Mesenchymal stem cell (in vitro differentiated cells and primary cell): Measurements from ENCODE around the gene S100A5.

Experiments
- DNase-seq: peaks from one replicate; pipeline ENCODE4 v3.0.0-alpha.2; 2013
- H2AFZ ChIP-seq: one replicate; pipeline ENCODE4 v1.6.1; 2013; ENCODE audit warnings: low read depth, mild to moderate bottlenecking, control low read depth, inconsistent platforms, low read length, moderate library complexity
- H2AK5ac ChIP-seq: 2 replicates; pipeline ENCODE4 v1.6.1; 2013; ENCODE audit warnings: low read length, moderate library complexity, mild to moderate bottlenecking, inconsistent platforms; ENCODE audit not compliant: severe bottlenecking
- H2BK120ac ChIP-seq: one replicate; pipeline ENCODE4 v1.6.1; 2013; ENCODE audit warnings: low read depth, mild to moderate bottlenecking, inconsistent platforms, low read length, moderate library complexity
- H2BK12ac ChIP-seq, 2 experiments: one replicate each; pipeline ENCODE4 v1.6.1; 2013; ENCODE audit warnings: inconsistent platforms in 2 of 2, low read length in 2 of 2, mild to moderate bottlenecking in 2 of 2, moderate library complexity in 2 of 2, control low read depth in 1 of 2
- H2BK15ac ChIP-seq: one replicate; pipeline ENCODE4 v1.6.1; 2013; ENCODE audit warnings: mild to moderate bottlenecking, low read depth, inconsistent platforms; ENCODE audit not compliant: poor library complexity, severe bottlenecking
- H2BK5ac ChIP-seq: 2 replicates; pipeline ENCODE4 v1.6.1; 2013; ENCODE audit warnings: low read depth, mild to moderate bottlenecking, low read length, control low read depth, inconsistent platforms; ENCODE audit not compliant: poor library complexity, severe bottlenecking
- H3K14ac ChIP-seq, 2 experiments: one replicate each; pipeline ENCODE4 v1.6.1; 2013; ENCODE audit warnings: inconsistent platforms in 2 of 2, low read length in 2 of 2, control low read depth in 1 of 2, mild to moderate bottlenecking in 1 of 2, moderate library complexity in 1 of 2
- H3K18ac ChIP-seq, 2 experiments: one replicate each; pipeline ENCODE4 v1.6.1; 2013; ENCODE audit warnings: inconsistent platforms in 2 of 2, low read length in 2 of 2, control low read depth in 1 of 2, low read depth in 1 of 2, mild to moderate bottlenecking in 1 of 2
- H3K23ac ChIP-seq, 2 experiments: one replicate each; pipeline ENCODE4 v1.6.1; 2013; ENCODE audit warnings: inconsistent platforms in 2 of 2, low read length in 2 of 2, mild to moderate bottlenecking in 2 of 2, moderate library complexity in 2 of 2, control low read depth in 1 of 2
- H3K27ac ChIP-seq: 2 replicates; pipeline ENCODE4 v1.5.1; 2013; ENCODE audit warnings: mild to moderate bottlenecking, moderate library complexity, low read length, control low read depth, inconsistent platforms; ENCODE audit not compliant: poor library complexity, severe bottlenecking
- H3K27me3 ChIP-seq, 2 experiments: 2 replicates each; pipeline versions ENCODE4 v1.6.1 to v1.7.0; 2013; ENCODE audit warnings: low read length in 2 of 2, mild to moderate bottlenecking in 2 of 2, moderate library complexity in 2 of 2, control low read depth in 1 of 2, inconsistent platforms in 1 of 2; ENCODE audit not compliant: control insufficient read depth in 1 of 2, insufficient read depth in 1 of 2
- H3K36me3 ChIP-seq, 2 experiments: 2 replicates each; pipeline versions ENCODE4 v1.6.1 to v1.7.0; 2013; ENCODE audit warnings: low read length in 2 of 2, control low read depth in 1 of 2, inconsistent platforms in 1 of 2, low read depth in 1 of 2, mild to moderate bottlenecking in 1 of 2; ENCODE audit not compliant: insufficient read depth in 2 of 2, control insufficient read depth in 1 of 2
- H3K4ac ChIP-seq, 2 experiments: one replicate each; pipeline ENCODE4 v1.6.1; 2013; ENCODE audit warnings: inconsistent platforms in 2 of 2, low read length in 2 of 2, mild to moderate bottlenecking in 2 of 2, moderate library complexity in 2 of 2, control low read depth in 1 of 2, low read depth in 1 of 2
- H3K4me1 ChIP-seq: 2 replicates; pipeline ENCODE4 v1.6.1; 2013; ENCODE audit warnings: low read depth, low read length, control low read depth; ENCODE audit not compliant: control insufficient read depth, insufficient read depth
- H3K4me2 ChIP-seq: 2 replicates; pipeline ENCODE4 v1.6.1; 2013; ENCODE audit warnings: low read length, mild to moderate bottlenecking, inconsistent platforms; ENCODE audit not compliant: poor library complexity, severe bottlenecking
- H3K4me3 ChIP-seq, 2 experiments: 2 replicates each; pipeline versions ENCODE4 v1.5.1 to v1.7.0; 2013; ENCODE audit warnings: low read length in 2 of 2, mild to moderate bottlenecking in 2 of 2, control low read depth in 1 of 2, low read depth in 1 of 2; ENCODE audit not compliant: insufficient read depth in 1 of 2
- H3K79me1 ChIP-seq: replicated peaks from 2 replicates; pipeline ENCODE4 v1.6.1; 2013; ENCODE audit warnings: mild to moderate bottlenecking, control low read depth, low read length, inconsistent platforms; ENCODE audit not compliant: poor library complexity, severe bottlenecking
- H3K9ac ChIP-seq: 2 replicates; pipeline ENCODE4 v1.7.0; 2013; ENCODE audit warnings: mild to moderate bottlenecking, low read length, moderate library complexity
- H3K9me3 ChIP-seq: 2 replicates; pipeline ENCODE4 v1.7.0; 2013; ENCODE audit warnings: mild to moderate bottlenecking, low read length; ENCODE audit not compliant: control insufficient read depth
- H4K8ac ChIP-seq: one replicate; pipeline ENCODE4 v1.6.1; 2013; ENCODE audit warnings: inconsistent platforms, mild to moderate bottlenecking, low read length, moderate library complexity
- H4K91ac ChIP-seq: one replicate; pipeline ENCODE4 v1.6.1; 2013; ENCODE audit warnings: mild to moderate bottlenecking, low read length, inconsistent platforms
- WGBS: methylation state at CpG from one replicate; pipeline ENCODE4 v1.1.7; 2013; ENCODE audit warnings: mixed read lengths; 5-methylcytosine and 5-hydroxymethylcytosine counted together

Gene S100A5

DNA sequence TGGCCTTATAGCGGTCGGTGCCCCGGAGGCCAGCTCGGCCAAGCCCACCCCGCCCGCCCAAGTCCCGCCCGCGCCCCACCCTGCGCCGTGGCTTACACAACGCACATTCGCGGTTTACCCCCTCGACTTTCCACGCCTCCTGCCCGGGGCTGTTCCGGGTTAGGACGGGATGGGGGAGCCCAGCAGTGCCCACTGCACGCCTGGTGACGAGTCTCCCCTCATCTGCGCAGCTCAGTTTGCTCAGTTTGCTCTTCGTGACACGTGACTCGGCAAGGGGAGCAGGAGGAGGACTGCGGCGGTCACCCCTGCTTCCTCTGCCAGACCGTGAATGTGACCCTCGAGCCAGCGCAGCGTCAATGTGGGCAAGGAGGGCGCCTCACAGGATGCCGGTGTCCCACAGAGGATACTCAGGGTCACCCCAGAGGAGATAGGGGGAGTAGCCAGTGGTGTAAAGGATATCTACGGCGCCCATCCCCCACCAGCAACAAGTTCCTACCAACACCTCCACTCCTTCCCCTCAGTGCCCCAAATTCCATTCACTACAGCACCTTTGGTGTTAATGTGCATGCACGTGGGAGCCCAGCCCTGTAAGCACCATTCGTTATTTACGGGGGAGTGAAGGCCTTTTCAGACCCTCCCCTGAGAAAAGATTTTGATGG, 4.6 kb downstream of the S100A5 start:
- Histone ChIP-seq H3K23ac (no peak overlapping the region), H2BK15ac (peak overlapping the region; percentile 44), H2BK12ac (peak overlapping the region in 1 of 2 experiments; percentile 59), H3K4me3 (peak overlapping the region; percentile 68 to 97), H3K4ac (peak overlapping the region in 1 of 2 experiments; percentile 7), H2BK5ac (no peak overlapping the region), H2AK5ac (peak overlapping the region; percentile 67), H3K9me3 (no peaks in the 10 kb centered on the region), H3K14ac (no peak overlapping the region), H3K79me1 (peaks cover 2% of the 10 kb centered on the region), H4K8ac (peak overlapping the region; percentile 64), H3K27ac (peak overlapping the region; percentile 0), H3K9ac (peak overlapping the region; percentile 98), H2AFZ (no peak overlapping the region), H2BK120ac (peak overlapping the region; percentile 35), H3K4me1 (peaks cover 53% of the 10 kb centered on the region), H4K91ac (peak overlapping the region; percentile 12), H3K27me3 (no peaks in the 10 kb centered on the region), H3K36me3 (peaks cover 8 to 13% of the 10 kb centered on the region in 2 experiments), H3K4me2 (peak overlapping the region; percentile 14), H3K18ac (peak overlapping the region in 1 of 2 experiments; percentile 96)
- peak; percentile 88 for DNase-seq
- WGBS = 66% methylated on average over 31 of the region's 38 CpGs

DNA sequence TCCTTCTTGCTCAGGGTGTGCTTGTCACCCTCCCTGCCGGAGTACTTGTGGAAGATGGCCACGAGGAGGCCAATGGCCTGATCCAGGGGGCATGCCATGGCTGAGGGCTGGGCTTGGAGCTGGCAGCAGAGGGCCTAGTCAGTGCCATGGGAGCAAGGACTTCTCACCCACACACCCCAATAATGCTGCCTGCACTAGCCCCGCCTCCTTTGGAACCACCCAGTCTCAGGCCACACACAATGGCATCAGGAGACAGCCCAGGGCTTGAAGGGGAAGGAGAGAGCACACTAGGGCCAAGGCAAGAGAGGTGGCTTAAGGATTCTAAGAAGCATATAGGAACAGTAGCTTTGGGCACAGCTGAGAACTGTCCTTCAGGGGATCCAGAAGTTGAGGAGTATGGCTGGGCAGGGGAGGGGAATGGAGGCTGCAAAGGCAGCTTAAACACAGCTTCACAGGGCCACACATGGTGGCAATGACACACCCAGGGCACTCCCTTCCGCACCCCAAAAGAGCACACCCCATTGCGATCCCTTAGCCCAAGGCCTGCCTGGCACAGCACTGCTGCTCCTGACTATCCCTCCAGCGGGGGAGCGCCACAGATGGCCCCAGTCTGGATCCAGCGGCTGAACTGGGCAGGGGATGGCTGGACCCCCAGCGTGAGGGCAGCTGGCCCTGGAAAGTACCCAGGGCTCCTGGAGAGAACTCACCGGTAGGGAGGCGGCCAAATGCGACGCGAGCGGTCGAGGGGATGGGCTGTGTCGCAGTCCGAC, 5.3 kb downstream of the S100A5 start, which contains the start of gene S100A6:
Gene S100A6, minus strand, starts transcription at position 750 of the 770 bp plus-strand sequence. Its CDS starts 652 bp downstream, at position 98.
- peak within 1 kb of the TSS; percentile 94 for H2AK5ac ChIP-seq
- peak within 1 kb of the TSS; percentile 68 to 97 for H3K4me3 ChIP-seq
- peak; percentile 34 for DNase-seq
- H2BK5ac ChIP-seq = peak within 1 kb of the TSS; percentile 26
- peak within 1 kb of the TSS; percentile 98 for H3K9ac ChIP-seq
- H3K36me3 ChIP-seq = peaks cover 8 to 13% of the 10 kb centered on the region in 2 experiments
- H3K4me1 ChIP-seq = peaks cover 47% of the 10 kb centered on the region
- WGBS = 70% methylated on average over 15 of the region's 18 CpGs
- peak within 1 kb of the TSS; percentile 80 for H2BK15ac ChIP-seq
- H4K8ac ChIP-seq = peak within 1 kb of the TSS; percentile 97
- H3K4me2 ChIP-seq = peak within 1 kb of the TSS; percentile 60
- H2BK120ac ChIP-seq = peak within 1 kb of the TSS; percentile 62
- peak within 1 kb of the TSS; percentile 59 to 86 for H2BK12ac ChIP-seq
- H2AFZ ChIP-seq = no peak within 1 kb of the TSS
- H4K91ac ChIP-seq = peak within 1 kb of the TSS; percentile 91
- peaks cover 2% of the 10 kb centered on the region for H3K79me1 ChIP-seq
- H3K9me3 ChIP-seq = no peaks in the 10 kb centered on the region
- H3K27me3 ChIP-seq = no peaks in the 10 kb centered on the region
- H3K23ac ChIP-seq = peak within 1 kb of the TSS; percentile 10 to 37
- H3K18ac ChIP-seq = peak within 1 kb of the TSS; percentile 85 to 96
- H3K27ac ChIP-seq = peak within 1 kb of the TSS; percentile 98
- peak within 1 kb of the TSS in 1 of 2 experiments; percentile 2 for H3K14ac ChIP-seq
- H3K4ac ChIP-seq = peak within 1 kb of the TSS; percentile 77 to 82

DNA sequence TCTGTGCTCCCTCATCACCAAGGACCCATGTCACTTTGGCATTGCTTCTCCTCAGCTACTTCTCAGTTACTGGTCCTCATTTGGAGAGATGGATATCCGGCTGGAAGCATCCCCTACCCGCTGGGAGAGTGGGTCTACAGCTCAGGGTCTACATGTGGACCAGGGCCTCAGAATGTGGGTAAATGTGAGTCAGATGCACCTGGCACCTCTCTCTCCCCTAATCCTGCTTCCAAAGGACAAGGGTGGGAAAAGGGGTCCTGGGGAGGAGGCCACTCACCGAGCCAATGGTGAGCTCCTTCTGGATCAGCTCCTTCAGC, 5.9 kb downstream of the S100A5 start:
- Histone ChIP-seq H2BK15ac (peak overlapping the region; percentile 26), H3K27me3 (no peaks in the 10 kb centered on the region), H2AFZ (no peak overlapping the region), H2BK120ac (peak overlapping the region; percentile 62), H3K4me2 (peak overlapping the region; percentile 60), H3K23ac (peak overlapping the region in 1 of 2 experiments; percentile 37), H2BK5ac (peak overlapping the region; percentile 26), H2BK12ac (peak overlapping the region; percentile 26 to 86), H3K4me3 (peak overlapping the region; percentile 68 to 97), H3K18ac (peak overlapping the region; percentile 44 to 73), H3K14ac (no peak overlapping the region), H3K9me3 (no peaks in the 10 kb centered on the region), H3K9ac (peak overlapping the region; percentile 98), H3K36me3 (peaks cover 8 to 13% of the 10 kb centered on the region in 2 experiments), H2AK5ac (peak overlapping the region; percentile 78), H4K8ac (peak overlapping the region; percentile 50), H3K79me1 (peaks cover 2% of the 10 kb centered on the region), H3K4me1 (peaks cover 42% of the 10 kb centered on the region), H3K27ac (peak overlapping the region; percentile 98), H4K91ac (peak overlapping the region; percentile 91), H3K4ac (peak overlapping the region; percentile 10 to 82)
- 80% methylated on average over 3 of the region's 3 CpGs for WGBS
- DNase-seq = no peak
